Cardiac septum (tissue), 1 donor: ENCODE results near the gene GIPC3. TPM values are rescaled to one million over a fixed set of nuclear protein-coding genes. Genes with fewer than 3 reads are reported as not detected.

Experiments used
- DNase-seq: peaks from one replicate; pipeline ENCODE4 v3.0.0-alpha.2; 2020; ENCODE audit warnings: low spot score
- intact Hi-C: fragments of 100-400 bp; cut with DNase I; formaldehyde crosslinking; loops from one replicate; pipeline ENCODE4 v1.14.0; 2022
- long read RNA-seq: library from polyadenylated mRNA; unstranded; transcript quantifications from one replicate; pipeline ENCODE4 v2.0.0, GENCODE V29; 2021
- total RNA-seq: library from RNA; stranded (reverse); fragmentation: NEBNext Ultra II Directional; extraction: Animal tissue kit (Norgen Biotek cat#: 25700); gene quantifications from one replicate; pipeline ENCODE4 v1.2.1, GENCODE V29; 2021
- donor health status: DM: no; HTN: no; CAD: no.

Gene GIPC3
- total RNA-seq = 1.3 TPM
- long read RNA-seq, full-length matches to known transcripts = 1 of 3 reads
- long read RNA-seq, partial matches to known transcripts = 0 of 3 reads
- long read RNA-seq, other reads (novel, unspliced or antisense) = 2 of 3 reads

- DNase-seq = no peak
- intact Hi-C loops = loop anchor here (1.0 kb wide), 1 partner anchor 33 kb away; no protein-coding TSS in a partner anchor
These were observed at the start of gene GIPC3 for GRCh38 chr19:3585301-3586126. TSS of gene GIPC3 (plus strand) at chr19:3585478. CDS start at chr19:3585598, 120 bp downstream.

- intact Hi-C loops = no loop called here
- no peak for DNase-seq
These were observed 49.7 kb upstream of the GIPC3 start for GRCh38 chr19:3535563-3535965.

- intact Hi-C loops = no loop called here
- no peak for DNase-seq
These were observed 49.3 kb upstream of the GIPC3 start for GRCh38 chr19:3535981-3536380.

- intact Hi-C loops = no loop called here
- no peak for DNase-seq
These were observed 48.7 kb upstream of the GIPC3 start for GRCh38 chr19:3536429-3537100.

GRCh38 chr19:3537101-3537437 is 48.2 kb upstream of the GIPC3 start:
- no peak for DNase-seq
- intact Hi-C loops = no loop called here

- intact Hi-C loops = no loop called here
These were observed 47.6 kb upstream of the GIPC3 start for GRCh38 chr19:3537438-3538240.

GRCh38 chr19:3538258-3538929 is 46.9 kb upstream of the GIPC3 start:
- no peak for DNase-seq
- intact Hi-C loops = no loop called here

More at GRCh38 chr19:3537438-3538240, 47.6 kb upstream of the GIPC3 start:
- DNase-seq = no peak

GRCh38 chr19:3538965-3539755 is 46.1 kb upstream of the GIPC3 start, which contains the start of gene TEKTIP1:
TSS of gene TEKTIP1 (plus strand) at chr19:3539174. CDS start at chr19:3539178, 4 bp downstream.
- DNase-seq = no peak
- intact Hi-C loops = no loop called here

- intact Hi-C loops = no loop called here
- no peak for DNase-seq
These were observed 45.5 kb upstream of the GIPC3 start for GRCh38 chr19:3539756-3540118.

- no peak for DNase-seq
- intact Hi-C loops = no loop called here
These were observed 41.9 kb upstream of the GIPC3 start for GRCh38 chr19:3543150-3544057.

- DNase-seq = no peak
- intact Hi-C loops = no loop called here
These were observed 41.3 kb upstream of the GIPC3 start for GRCh38 chr19:3544058-3544376.

GRCh38 chr19:3544742-3545668 is 40.3 kb upstream of the GIPC3 start:
- intact Hi-C loops = loop anchor here (1.0 kb wide), 1 partner anchor 75 kb away; no protein-coding TSS in a partner anchor
- DNase-seq = peak; percentile 90

GRCh38 chr19:3545669-3546034 is 39.6 kb upstream of the GIPC3 start:
- DNase-seq = no peak
- intact Hi-C loops = loop anchor here (1.0 kb wide), 1 partner anchor 75 kb away; no protein-coding TSS in a partner anchor

- no peak for DNase-seq
- intact Hi-C loops = no loop called here
These were observed 39.2 kb upstream of the GIPC3 start for GRCh38 chr19:3546119-3546518.

- DNase-seq = no peak
- intact Hi-C loops = no loop called here
These were observed 38.0 kb upstream of the GIPC3 start for GRCh38 chr19:3547301-3547731.

GRCh38 chr19:3547767-3548282 is 37.5 kb upstream of the GIPC3 start:
- intact Hi-C loops = no loop called here
- no peak for DNase-seq
